Hematopoietic multipotent progenitor cell (in vitro differentiated cells): ENCODE results near the gene WDR7. TPM values are rescaled to one million over a fixed set of nuclear protein-coding genes. Genes with fewer than 3 reads are reported as not detected.

Experiments used
- DNase-seq, 3 donors: peaks; one replicate each; pipeline ENCODE4 v3.0.0-alpha.2; 2011 to 2015; ENCODE audit warnings: low read depth in 2 of 3, low spot score in 2 of 3
- small RNA-seq: library from RNA; depleted of rRNA; stranded (forward); fragments of <200 nt; gene quantifications from one replicate; pipeline ENCODE3, GENCODE V24; 2012
- total RNA-seq: library from RNA; depleted of rRNA; stranded (reverse); fragments of >200 nt; gene quantifications from one replicate; pipeline ENCODE4 v1.2.3, GENCODE V29; 2012

WDR7 gene
- total RNA-seq, 1 donor: 29.4 TPM

GRCh38 chr18:57062844-57063243, 411.7 kb downstream of the WDR7 start:
- no peak for DNase-seq

GRCh38 chr18:57063601-57064103, 412.5 kb downstream of the WDR7 start:
- no peak for DNase-seq

DNA sequence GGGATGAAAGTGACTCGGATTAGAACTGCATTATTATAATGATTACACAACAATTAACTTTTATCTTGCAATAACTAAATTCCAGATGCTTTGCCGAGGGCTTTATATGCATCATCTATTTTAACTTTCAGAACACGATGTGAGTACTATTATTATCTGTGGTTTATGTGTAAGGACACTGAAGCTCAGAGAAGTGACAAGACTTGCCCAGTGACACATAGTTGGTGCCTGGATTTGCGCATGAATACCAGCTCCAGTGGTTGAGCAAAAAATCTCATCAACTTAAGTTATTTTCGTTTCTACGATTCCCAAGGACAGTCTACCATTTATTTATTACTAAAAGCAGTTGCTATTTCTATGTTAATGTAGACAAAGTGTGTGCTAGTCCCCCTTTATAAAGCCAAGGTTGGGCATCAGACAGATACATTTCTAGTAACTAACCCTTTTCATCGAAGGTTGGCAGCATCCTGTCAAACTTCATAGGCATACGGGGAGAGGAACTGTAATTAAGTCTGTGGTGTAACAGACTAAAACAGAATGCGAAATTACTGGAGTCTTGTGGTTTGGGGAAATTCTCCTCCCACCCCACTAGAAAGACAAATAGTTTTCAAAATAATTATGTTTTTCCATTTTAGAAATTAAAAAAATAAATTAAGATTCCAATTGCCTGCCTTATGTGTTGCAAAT, 422.5 kb downstream of the WDR7 start:
- no peak for DNase-seq

DNA sequence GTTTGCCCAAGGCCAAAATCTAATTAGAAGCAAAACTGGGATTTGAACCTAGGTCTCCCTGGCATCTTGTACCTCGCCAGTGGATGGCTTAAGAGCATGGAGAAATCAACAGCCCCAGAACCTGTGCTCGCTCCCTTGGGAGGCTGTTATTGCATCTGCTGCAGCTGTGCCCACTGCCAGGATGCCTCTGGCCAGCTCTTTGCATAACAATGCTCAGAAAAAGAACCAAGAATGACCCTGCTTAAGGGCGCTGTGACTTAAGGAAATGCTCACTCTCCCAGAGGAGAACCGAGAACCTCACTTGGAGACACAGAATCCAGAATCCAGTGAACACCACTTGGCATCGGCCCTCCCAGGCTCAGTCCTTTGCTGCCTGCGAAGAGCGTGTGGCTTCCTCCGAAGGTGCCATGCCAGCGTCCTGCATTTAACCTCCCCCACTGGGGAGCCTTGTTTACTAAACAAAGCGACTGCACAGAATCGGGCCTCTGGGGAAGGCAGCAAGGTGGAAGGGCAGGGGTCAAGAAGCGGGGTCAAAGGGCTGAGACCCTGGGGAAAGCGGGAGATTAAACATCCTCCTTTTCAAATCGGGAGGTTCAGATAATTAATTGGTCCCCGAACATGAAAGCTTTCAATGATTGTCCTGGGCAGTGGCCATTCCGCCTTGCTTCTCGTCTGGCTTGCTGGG, 424.7 kb downstream of the WDR7 start:
- DNase-seq: no peak

- DNase-seq: no peak
These were observed 426.0 kb downstream of the WDR7 start for GRCh38 chr18:57077005-57077765.

- DNase-seq: peak in 2 of 3 donors; percentile 72 to 83
These were observed 426.8 kb downstream of the WDR7 start for GRCh38 chr18:57077786-57078552.

- DNase-seq: no peak
These were observed 427.5 kb downstream of the WDR7 start for GRCh38 chr18:57078614-57079013.

DNA sequence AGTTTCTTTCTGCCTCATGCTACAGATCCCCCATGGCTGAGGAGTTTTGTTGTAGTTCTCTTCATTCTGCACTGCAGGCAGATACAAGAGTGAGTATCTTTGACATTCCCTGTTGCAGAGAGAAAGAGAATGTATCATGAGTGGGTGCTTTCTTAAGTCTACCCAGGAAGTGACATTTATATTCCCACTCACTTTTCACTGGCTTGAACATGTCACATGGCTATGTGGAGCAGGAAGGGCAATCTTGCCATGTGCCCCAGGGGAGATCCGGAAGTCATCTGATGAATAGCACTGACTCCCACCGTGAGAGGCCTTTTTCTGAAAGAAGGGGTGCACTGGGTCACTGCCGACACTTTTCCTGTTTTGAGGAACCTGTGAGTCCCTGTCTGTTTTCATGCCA, 429.3 kb downstream of the WDR7 start:
- no peak for DNase-seq

- DNase-seq: no peak
These were observed 430.7 kb downstream of the WDR7 start for GRCh38 chr18:57081899-57082298.

- no peak for DNase-seq
These were observed 432.3 kb downstream of the WDR7 start for GRCh38 chr18:57083485-57083884.

DNA sequence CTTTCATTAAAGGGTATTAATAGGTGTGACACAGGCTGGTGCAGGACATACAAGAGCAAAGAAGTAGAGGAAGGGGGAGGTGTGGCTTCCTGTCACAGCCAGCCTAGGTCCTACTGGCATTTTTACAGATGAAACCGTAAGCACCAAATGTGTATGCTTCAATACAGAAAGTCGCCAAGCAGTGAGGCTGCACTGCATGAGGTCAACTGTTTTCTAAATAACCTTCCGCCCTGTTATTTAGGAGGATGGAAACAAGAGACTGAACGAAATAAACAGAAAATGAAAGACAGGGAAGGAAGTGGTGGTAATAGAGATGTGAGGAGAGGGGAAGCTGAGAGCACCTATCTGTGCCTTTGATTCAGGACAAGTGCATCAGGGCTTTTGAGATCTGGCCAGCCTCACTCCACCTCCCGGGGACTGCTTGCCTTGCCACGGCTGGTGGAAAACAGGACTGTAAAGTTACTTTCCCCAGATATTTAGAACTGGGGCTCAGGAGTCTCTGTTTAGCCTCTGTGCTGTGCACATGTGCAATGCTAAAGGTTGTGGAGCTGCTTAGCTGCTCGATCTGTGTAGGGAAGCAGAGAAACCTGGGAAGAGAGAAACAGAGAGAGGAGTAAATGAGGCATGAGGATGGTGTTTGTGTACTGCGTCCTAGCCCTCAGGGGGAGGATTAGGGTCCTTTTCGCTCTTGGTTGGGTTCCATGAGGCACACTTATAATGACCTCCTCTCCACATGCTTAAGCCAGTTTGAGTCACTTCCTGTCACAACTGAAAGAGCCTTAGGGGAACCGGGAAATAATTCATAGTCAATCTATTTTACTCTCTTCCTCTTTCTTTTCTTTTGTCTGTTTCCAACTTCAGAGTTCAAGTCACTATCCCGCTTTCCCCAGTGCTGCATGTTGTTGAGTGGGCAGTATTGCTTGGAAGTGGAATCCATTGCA, 433.4 kb downstream of the WDR7 start:
- no peak for DNase-seq

- DNase-seq: no peak
These were observed 434.2 kb downstream of the WDR7 start for GRCh38 chr18:57085371-57085770.

DNA sequence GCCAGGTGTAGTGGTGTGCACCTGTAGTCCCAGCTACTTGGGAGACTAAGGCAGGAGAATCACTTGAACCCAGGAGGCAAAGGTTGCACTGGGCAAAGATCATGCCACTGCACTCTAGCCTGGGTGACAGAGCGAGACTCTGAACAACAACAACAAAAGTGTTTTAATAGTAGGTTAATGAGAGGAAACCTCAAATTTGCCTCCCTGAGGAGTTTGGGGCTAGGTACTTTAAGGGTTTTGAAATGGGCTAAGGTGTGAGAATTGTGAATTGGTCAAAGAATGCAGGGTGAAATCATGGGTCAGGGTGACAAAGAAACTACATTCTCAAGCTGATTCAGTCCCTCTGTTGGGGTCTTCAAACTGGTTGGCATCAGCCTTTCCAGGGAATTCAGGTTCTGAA, 435.0 kb downstream of the WDR7 start:
- DNase-seq: no peak

Small RNAs within 50 kb of the gene (small RNA-seq; reads per million reads assigned to genes)
- gene RF00012 (0.61 reads per million), gene RF00019 (not detected)

Other genes starting within 250 kb of the WDR7 start
- gene TXNL1, start 12.8 kb upstream of the WDR7 start, total RNA-seq: 16.7 TPM